K562 (cell line): ENCODE measurements around the gene TMEM131L. TPM values are rescaled to one million over a fixed set of nuclear protein-coding genes. Genes with fewer than 3 reads are reported as not detected.

Experiments
- polyA plus RNA-seq, 8 experiments: library from polyadenylated mRNA; depleted of rRNA in 4 of 8; stranded (reverse) in 5 of 8; unstranded in 3 of 8; fragments of >200 nt; fragmentation: Nextera tagmentation in 2 of 8; fragmentation: Illumina TruSeq in 1 of 8; extraction: Ambion mirVana in 2 of 8; extraction: Trizol in 1 of 8; gene quantifications; 2 replicates each; pipeline versions ENCODE4 v1.2.1 to v1.2.3, GENCODE V29; 2011 to 2014; ENCODE audit warnings: inconsistent platforms in 1 of 8, missing spikeins in 1 of 8
- total RNA-seq, 7 experiments: library from RNA; depleted of rRNA in 6 of 7; stranded (reverse); fragments of >200 nt in 6 of 7; fragmentation: Illumina TruSeq in 2 of 7; extraction: Trizol in 2 of 7; gene quantifications; 2 replicates each; pipeline versions ENCODE4 v1.2.1 to v1.2.3, GENCODE V29; 2011 to 2021; ENCODE audit warnings: low replicate concordance in 1 of 7
- TF ChIP-seq, protein P1 (sequence below): fragments of 450-650 bp; IDR thresholded peaks from 2 replicates; pipeline ENCODE4 v1.6.1; 2016; ENCODE audit warnings: low read depth

TMEM131L gene
- total and polyA plus RNA-seq, 9 of the 15 experiments (the other 6 are each of a cell fraction or from before 2014, with no cell fraction given): 1.2 to 20.8 (median 12.9) TPM

DNA sequence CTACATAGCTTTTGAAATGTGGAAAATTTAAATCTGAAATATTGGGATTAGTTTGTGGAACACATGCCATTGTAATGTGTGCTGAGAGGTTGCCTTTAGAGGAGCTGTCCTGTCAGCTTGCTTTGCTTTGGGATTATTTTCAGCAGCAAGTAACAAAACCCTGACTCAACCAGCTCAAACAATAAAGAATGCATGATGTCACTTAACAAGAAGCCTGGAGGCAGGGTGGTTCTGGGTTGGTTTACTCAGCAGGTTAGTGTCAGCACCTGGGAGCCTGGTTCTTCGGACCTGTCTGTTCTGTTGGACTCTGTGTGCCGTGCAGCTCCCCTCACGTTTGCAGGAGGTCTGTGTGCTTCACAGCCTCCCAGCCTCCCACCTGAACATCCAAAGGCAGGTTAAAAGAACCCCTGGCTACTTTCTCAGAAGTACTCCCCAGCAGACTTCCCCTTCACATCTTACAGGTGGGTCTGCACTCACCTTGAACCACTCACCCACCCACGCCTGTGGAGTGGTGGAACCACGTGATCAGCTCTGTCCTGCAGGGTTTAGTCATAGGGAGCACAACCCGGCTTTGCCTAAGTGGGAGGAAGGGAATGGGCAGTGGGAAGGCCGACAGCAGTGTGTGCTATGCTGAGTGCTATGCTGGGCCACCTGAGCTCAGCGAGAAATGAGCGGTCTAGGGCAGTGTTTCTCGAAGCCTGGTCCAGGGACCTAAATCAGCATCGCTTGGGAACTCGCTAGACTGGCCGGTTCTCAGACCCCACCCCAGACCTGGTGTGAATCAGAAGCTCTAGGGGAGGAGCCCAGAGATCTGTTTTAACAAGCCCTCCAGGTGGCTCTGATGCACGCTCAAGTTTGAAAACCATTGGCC, 20.4 kb downstream of the TMEM131L start (continued):
- TF ChIP-seq, protein P1, sequence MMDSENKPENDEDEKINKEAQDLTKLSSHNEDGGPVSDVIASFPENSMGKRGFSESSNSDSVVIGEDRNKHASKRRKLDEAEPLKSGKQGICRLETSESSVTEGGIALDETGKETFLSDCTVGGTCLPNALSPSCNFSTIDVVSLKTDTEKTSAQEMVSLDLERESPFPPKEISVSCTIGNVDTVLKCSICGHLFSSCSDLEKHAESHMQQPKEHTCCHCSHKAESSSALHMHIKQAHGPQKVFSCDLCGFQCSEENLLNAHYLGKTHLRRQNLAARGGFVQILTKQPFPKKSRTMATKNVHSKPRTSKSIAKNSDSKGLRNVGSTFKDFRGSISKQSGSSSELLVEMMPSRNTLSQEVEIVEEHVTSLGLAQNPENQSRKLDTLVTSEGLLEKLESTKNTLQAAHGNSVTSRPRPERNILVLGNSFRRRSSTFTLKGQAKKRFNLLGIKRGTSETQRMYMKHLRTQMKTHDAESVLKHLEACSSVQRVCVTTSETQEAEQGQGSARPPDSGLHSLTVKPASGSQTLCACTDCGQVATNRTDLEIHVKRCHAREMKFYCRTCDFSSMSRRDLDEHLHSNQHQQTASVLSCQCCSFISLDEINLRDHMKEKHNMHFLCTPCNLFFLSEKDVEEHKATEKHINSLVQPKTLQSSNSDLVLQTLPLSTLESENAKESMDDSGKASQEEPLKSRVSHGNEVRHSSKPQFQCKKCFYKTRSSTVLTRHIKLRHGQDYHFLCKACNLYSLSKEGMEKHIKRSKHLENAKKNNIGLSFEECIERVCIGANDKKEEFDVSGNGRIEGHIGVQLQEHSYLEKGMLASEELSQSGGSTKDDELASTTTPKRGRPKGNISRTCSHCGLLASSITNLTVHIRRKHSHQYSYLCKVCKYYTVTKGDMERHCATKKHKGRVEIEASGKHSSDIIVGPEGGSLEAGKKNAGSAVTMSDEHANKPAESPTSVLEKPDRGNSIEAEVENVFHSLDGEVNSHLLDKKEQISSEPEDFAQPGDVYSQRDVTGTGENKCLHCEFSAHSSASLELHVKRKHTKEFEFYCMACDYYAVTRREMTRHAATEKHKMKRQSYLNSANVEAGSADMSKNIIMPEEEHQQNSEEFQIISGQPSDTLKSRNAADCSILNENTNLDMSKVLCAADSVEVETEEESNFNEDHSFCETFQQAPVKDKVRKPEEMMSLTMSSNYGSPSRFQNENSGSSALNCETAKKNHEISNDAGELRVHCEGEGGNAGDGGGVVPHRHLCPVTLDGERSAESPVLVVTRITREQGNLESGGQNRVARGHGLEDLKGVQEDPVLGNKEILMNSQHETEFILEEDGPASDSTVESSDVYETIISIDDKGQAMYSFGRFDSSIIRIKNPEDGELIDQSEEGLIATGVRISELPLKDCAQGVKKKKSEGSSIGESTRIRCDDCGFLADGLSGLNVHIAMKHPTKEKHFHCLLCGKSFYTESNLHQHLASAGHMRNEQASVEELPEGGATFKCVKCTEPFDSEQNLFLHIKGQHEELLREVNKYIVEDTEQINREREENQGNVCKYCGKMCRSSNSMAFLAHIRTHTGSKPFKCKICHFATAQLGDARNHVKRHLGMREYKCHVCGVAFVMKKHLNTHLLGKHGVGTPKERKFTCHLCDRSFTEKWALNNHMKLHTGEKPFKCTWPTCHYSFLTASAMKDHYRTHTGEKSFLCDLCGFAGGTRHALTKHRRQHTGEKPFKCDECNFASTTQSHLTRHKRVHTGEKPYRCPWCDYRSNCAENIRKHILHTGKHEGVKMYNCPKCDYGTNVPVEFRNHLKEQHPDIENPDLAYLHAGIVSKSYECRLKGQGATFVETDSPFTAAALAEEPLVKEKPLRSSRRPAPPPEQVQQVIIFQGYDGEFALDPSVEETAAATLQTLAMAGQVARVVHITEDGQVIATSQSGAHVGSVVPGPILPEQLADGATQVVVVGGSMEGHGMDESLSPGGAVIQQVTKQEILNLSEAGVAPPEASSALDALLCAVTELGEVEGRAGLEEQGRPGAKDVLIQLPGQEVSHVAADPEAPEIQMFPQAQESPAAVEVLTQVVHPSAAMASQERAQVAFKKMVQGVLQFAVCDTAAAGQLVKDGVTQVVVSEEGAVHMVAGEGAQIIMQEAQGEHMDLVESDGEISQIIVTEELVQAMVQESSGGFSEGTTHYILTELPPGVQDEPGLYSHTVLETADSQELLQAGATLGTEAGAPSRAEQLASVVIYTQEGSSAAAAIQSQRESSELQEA: no peak
